Transverse colon (tissue), 4 donors: ENCODE results near the gene PSTPIP1.

ENCODE experiments used
- CTCF ChIP-seq, 5 experiments: fragments of 200-600 bp in 3 of 5; fragments of 450-650 bp in 2 of 5; sonication (generic) in 3 of 5; IDR thresholded peaks; 1 replicate in 2 of 5; 2 replicates in 3 of 5; pipeline ENCODE4 v1.5.1; 2016 to 2017; ENCODE audit warnings: antibody characterized with exemption in 5 of 5, inconsistent platforms in 3 of 5, mild to moderate bottlenecking in 2 of 5, moderate library complexity in 1 of 5
- POLR2AphosphoS5 ChIP-seq, 3 donors: sonication (generic); formaldehyde crosslinking; IDR thresholded peaks; one replicate each; pipeline ENCODE4 v1.6.1; 2016; ENCODE audit warnings: antibody characterized with exemption in 3 of 3

GRCh38 chr15:77059786-77060361 is 64.9 kb downstream of the PSTPIP1 start:
- TF ChIP-seq CTCF (IDR thresholded peaks at IDR 0.05) (no peak), POLR2AphosphoS5 (IDR thresholded peaks at IDR 0.05) (no peak)
